HEK293 (cell line): ENCODE data around the gene PADI3.
A peak's percentile ranks its signal among the peaks of the same experiment; 100 is the strongest.

Source experiments
- BCL11A ChIP-seq: fragments of 450-650 bp; formaldehyde crosslinking; IDR thresholded peaks from 2 replicates; pipeline ENCODE4 v1.5.1; 2016; ENCODE audit warnings: low read depth, missing biosample characterization, missing genetic modification characterization
- HOXA7 ChIP-seq: sonication (generic); formaldehyde crosslinking; IDR thresholded peaks from 2 replicates; pipeline ENCODE4 v1.8.1; 2022; ENCODE audit warnings: missing genetic modification reagents, borderline replicate concordance
- KLF10 ChIP-seq: fragments of 450-650 bp; IDR thresholded peaks from 2 replicates; pipeline ENCODE4 v1.5.1; 2018; ENCODE audit warnings: missing biosample characterization, mild to moderate bottlenecking, missing genetic modification characterization
- KLF7 ChIP-seq: fragments of 450-650 bp; formaldehyde crosslinking; IDR thresholded peaks from 2 replicates; pipeline ENCODE4 v1.5.1; 2016; ENCODE audit warnings: missing biosample characterization, missing genetic modification characterization, borderline replicate concordance
- REPIN1 ChIP-seq: fragments of 450-650 bp; formaldehyde crosslinking; IDR thresholded peaks from 2 replicates; pipeline ENCODE4 v1.5.1; 2017; ENCODE audit warnings: missing biosample characterization, missing genetic modification characterization, low read depth
- ZBTB21 ChIP-seq: fragments of 450-650 bp; formaldehyde crosslinking; IDR thresholded peaks from 2 replicates; pipeline ENCODE4 v1.5.1; 2017; ENCODE audit warnings: missing biosample characterization, missing genetic modification characterization
- ZBTB48 ChIP-seq: fragments of 450-650 bp; formaldehyde crosslinking; IDR thresholded peaks from 2 replicates; pipeline ENCODE4 v1.5.1; 2016; ENCODE audit warnings: missing biosample characterization, missing genetic modification characterization
- ZBTB8A ChIP-seq: fragments of 450-650 bp; formaldehyde crosslinking; IDR thresholded peaks from 2 replicates; pipeline ENCODE4 v1.5.1; 2016; ENCODE audit warnings: missing biosample characterization, missing genetic modification characterization
- ZNF138 ChIP-seq: fragments of 450-650 bp; formaldehyde crosslinking; IDR thresholded peaks from 2 replicates; pipeline ENCODE4 v1.5.1; 2016; ENCODE audit warnings: missing biosample characterization, missing genetic modification characterization, borderline replicate concordance
- ZNF146 ChIP-seq: fragments of 450-650 bp; formaldehyde crosslinking; IDR thresholded peaks from 2 replicates; pipeline ENCODE4 v1.5.1; 2016; ENCODE audit warnings: missing biosample characterization, missing genetic modification characterization
- ZNF169 ChIP-seq: fragments of 450-650 bp; formaldehyde crosslinking; IDR thresholded peaks from 2 replicates; pipeline ENCODE4 v1.5.1; 2016; ENCODE audit warnings: missing biosample characterization, missing genetic modification characterization
- ZNF175 ChIP-seq: fragments of 450-650 bp; formaldehyde crosslinking; IDR thresholded peaks from 2 replicates; pipeline ENCODE4 v1.5.1; 2016; ENCODE audit warnings: missing biosample characterization, missing genetic modification characterization
- ZNF214 ChIP-seq: fragments of 450-650 bp; formaldehyde crosslinking; IDR thresholded peaks from 2 replicates; pipeline ENCODE4 v1.5.1; 2017; ENCODE audit warnings: missing biosample characterization, mild to moderate bottlenecking, missing genetic modification characterization, borderline replicate concordance
- ZNF223 ChIP-seq: fragments of 450-650 bp; formaldehyde crosslinking; IDR thresholded peaks from 2 replicates; pipeline ENCODE4 v1.5.1; 2016; ENCODE audit warnings: missing biosample characterization, missing genetic modification characterization
- ZNF23 ChIP-seq: fragments of 450-650 bp; formaldehyde crosslinking; IDR thresholded peaks from 2 replicates; pipeline ENCODE4 v1.5.1; 2016; ENCODE audit warnings: missing biosample characterization, missing genetic modification characterization, borderline replicate concordance
- ZNF24 ChIP-seq: fragments of 450-650 bp; formaldehyde crosslinking; IDR thresholded peaks from 2 replicates; pipeline ENCODE4 v1.5.1; 2016; ENCODE audit warnings: missing biosample characterization, missing genetic modification characterization
- ZNF248 ChIP-seq: fragments of 450-650 bp; formaldehyde crosslinking; IDR thresholded peaks from 2 replicates; pipeline ENCODE4 v1.5.1; 2017; ENCODE audit warnings: missing biosample characterization, missing genetic modification characterization
- ZNF311 ChIP-seq: fragments of 450-650 bp; formaldehyde crosslinking; IDR thresholded peaks from 2 replicates; pipeline ENCODE4 v1.5.1; 2017; ENCODE audit warnings: missing biosample characterization, missing genetic modification characterization, borderline replicate concordance
- ZNF423 ChIP-seq: fragments of 450-650 bp; formaldehyde crosslinking; IDR thresholded peaks from 2 replicates; pipeline ENCODE4 v1.5.1; 2016; ENCODE audit warnings: missing biosample characterization, missing genetic modification characterization
- ZNF473 ChIP-seq: fragments of 450-650 bp; formaldehyde crosslinking; IDR thresholded peaks from 2 replicates; pipeline ENCODE4 v1.5.1; 2017; ENCODE audit warnings: missing biosample characterization, missing genetic modification characterization
- ZNF48 ChIP-seq: fragments of 450-650 bp; formaldehyde crosslinking; IDR thresholded peaks from 2 replicates; pipeline ENCODE4 v1.5.1; 2016; ENCODE audit warnings: missing biosample characterization, missing genetic modification characterization
- ZNF660 ChIP-seq: fragments of 450-650 bp; IDR thresholded peaks from 2 replicates; pipeline ENCODE4 v1.5.1; 2018; ENCODE audit warnings: missing biosample characterization, mild to moderate bottlenecking, missing genetic modification characterization
- ZNF768 ChIP-seq: fragments of 450-650 bp; formaldehyde crosslinking; IDR thresholded peaks from 2 replicates; pipeline ENCODE4 v1.5.1; 2018; ENCODE audit warnings: missing biosample characterization, mild to moderate bottlenecking, missing genetic modification characterization
- ZNF837 ChIP-seq: fragments of 450-650 bp; formaldehyde crosslinking; IDR thresholded peaks from 2 replicates; pipeline ENCODE4 v1.5.1; 2016; ENCODE audit warnings: missing biosample characterization, missing genetic modification characterization
- TF ChIP-seq, protein P1 (sequence below): fragments of 450-650 bp; IDR thresholded peaks from 2 replicates; pipeline ENCODE4 v1.5.1; 2018; ENCODE audit warnings: missing biosample characterization, mild to moderate bottlenecking, missing genetic modification characterization
- TF ChIP-seq, protein P2 (sequence below): fragments of 450-650 bp; formaldehyde crosslinking; IDR thresholded peaks from 2 replicates; pipeline ENCODE4 v1.5.1; 2016; ENCODE audit warnings: missing biosample characterization, missing genetic modification characterization
- TF ChIP-seq, protein P3 (sequence below): fragments of 450-650 bp; formaldehyde crosslinking; IDR thresholded peaks from 2 replicates; pipeline ENCODE4 v1.5.1; 2016; ENCODE audit warnings: missing biosample characterization, missing genetic modification characterization
- TF ChIP-seq, protein P4 (sequence below): fragments of 450-650 bp; formaldehyde crosslinking; IDR thresholded peaks from 2 replicates; pipeline ENCODE4 v1.5.1; 2016; ENCODE audit warnings: missing biosample characterization, missing genetic modification characterization
- TF ChIP-seq, protein P5 (sequence below): IDR thresholded peaks from 2 replicates; pipeline ENCODE4 v1.6.1; 2011; ENCODE audit warnings: mild to moderate bottlenecking, low read depth, low read length, borderline replicate concordance
- TF ChIP-seq, protein P6 (sequence below): fragments of 450-650 bp; formaldehyde crosslinking; IDR thresholded peaks from 2 replicates; pipeline ENCODE4 v1.5.1; 2017; ENCODE audit warnings: missing biosample characterization, missing genetic modification characterization

Gene PADI3

DNA sequence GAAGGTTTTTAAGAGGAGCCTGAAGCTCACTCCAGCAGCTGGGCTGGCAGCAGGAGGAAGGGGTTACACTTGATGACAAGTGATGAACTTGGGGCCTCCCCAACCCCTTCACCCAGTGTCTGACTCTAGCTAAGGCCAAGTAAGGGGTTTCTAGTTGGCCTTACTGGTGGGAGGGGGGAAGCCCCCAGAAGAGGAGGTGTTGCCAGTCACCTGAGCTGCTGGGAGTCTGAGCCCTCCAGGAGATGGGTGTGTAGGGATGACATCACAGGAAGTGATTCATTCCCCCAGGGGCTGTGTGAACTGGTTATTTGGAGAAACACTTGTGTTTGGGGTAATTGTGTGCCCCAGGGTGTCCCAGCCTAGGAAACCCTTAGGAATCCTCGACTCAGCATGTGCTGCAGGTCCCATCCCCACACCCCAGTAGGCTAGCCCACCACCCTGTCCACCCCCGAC is 40.9 kb upstream of the PADI3 start (continued):
- TF ChIP-seq ZNF138 (tag by site-specific recombination) (no peak), ZNF24 (peak; percentile 92), ZNF837 (tag by site-specific recombination) (no peak), ZNF223 (tag by site-specific recombination) (no peak), HOXA7 (CRISPR knock-in tag) (no peak), ZNF423 (tag by site-specific recombination) (no peak), ZNF169 (tag by site-specific recombination) (no peak), KLF7 (peak; percentile 59; the same call in 1 of the 2 replicates), ZNF146 (tag by site-specific recombination) (0 out of 2 replicates have a peak, but pooled peaks have one; percentile 27), ZNF48 (tag by site-specific recombination) (no peak), ZNF768 (no peak), REPIN1 (tag by site-specific recombination) (no peak), ZNF23 (tag by site-specific recombination) (no peak), ZNF473 (tag by site-specific recombination) (no peak), ZBTB8A (tag by site-specific recombination) (0 out of 2 replicates have a peak, but pooled peaks have one; percentile 15), ZNF214 (no peak), ZNF660 (tag by site-specific recombination) (0 out of 2 replicates have a peak, but pooled peaks have one; percentile 55), ZNF248 (tag by site-specific recombination) (no peak), ZNF175 (tag by site-specific recombination) (no peak), ZNF311 (tag by site-specific recombination) (no peak), ZBTB21 (tag by site-specific recombination) (peak; percentile 91), KLF10 (tag by site-specific recombination) (peak; percentile 97), ZBTB48 (peak; percentile 93), BCL11A (peak; percentile 33; the same call in 1 of the 2 replicates)
- TF ChIP-seq, protein P1, sequence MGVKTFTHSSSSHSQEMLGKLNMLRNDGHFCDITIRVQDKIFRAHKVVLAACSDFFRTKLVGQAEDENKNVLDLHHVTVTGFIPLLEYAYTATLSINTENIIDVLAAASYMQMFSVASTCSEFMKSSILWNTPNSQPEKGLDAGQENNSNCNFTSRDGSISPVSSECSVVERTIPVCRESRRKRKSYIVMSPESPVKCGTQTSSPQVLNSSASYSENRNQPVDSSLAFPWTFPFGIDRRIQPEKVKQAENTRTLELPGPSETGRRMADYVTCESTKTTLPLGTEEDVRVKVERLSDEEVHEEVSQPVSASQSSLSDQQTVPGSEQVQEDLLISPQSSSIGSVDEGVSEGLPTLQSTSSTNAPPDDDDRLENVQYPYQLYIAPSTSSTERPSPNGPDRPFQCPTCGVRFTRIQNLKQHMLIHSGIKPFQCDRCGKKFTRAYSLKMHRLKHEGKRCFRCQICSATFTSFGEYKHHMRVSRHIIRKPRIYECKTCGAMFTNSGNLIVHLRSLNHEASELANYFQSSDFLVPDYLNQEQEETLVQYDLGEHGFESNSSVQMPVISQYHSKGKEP (tag by site-specific recombination): no peak
- TF ChIP-seq, protein P2, sequence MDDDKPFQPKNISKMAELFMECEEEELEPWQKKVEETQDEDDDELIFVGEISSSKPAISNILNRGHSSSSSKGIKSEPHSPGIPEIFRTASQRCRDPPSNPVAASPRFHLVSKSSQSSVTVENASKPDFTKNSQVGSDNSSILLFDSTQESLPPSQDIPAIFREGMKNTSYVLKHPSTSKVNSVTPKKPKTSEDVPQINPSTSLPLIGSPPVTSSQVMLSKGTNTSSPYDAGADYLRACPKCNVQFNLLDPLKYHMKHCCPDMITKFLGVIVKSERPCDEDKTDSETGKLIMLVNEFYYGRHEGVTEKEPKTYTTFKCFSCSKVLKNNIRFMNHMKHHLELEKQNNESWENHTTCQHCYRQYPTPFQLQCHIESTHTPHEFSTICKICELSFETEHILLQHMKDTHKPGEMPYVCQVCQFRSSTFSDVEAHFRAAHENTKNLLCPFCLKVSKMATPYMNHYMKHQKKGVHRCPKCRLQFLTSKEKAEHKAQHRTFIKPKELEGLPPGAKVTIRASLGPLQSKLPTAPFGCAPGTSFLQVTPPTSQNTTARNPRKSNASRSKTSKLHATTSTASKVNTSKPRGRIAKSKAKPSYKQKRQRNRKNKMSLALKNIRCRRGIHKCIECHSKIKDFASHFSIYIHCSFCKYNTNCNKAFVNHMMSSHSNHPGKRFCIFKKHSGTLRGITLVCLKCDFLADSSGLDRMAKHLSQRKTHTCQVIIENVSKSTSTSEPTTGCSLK (tag by site-specific recombination): no peak
- TF ChIP-seq, protein P3, sequence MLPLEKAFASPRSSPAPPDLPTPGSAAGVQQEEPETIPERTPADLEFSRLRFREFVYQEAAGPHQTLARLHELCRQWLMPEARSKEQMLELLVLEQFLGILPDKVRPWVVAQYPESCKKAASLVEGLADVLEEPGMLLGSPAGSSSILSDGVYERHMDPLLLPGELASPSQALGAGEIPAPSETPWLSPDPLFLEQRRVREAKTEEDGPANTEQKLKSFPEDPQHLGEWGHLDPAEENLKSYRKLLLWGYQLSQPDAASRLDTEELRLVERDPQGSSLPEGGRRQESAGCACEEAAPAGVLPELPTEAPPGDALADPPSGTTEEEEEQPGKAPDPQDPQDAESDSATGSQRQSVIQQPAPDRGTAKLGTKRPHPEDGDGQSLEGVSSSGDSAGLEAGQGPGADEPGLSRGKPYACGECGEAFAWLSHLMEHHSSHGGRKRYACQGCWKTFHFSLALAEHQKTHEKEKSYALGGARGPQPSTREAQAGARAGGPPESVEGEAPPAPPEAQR (tag by site-specific recombination): no peak
- TF ChIP-seq, protein P4, sequence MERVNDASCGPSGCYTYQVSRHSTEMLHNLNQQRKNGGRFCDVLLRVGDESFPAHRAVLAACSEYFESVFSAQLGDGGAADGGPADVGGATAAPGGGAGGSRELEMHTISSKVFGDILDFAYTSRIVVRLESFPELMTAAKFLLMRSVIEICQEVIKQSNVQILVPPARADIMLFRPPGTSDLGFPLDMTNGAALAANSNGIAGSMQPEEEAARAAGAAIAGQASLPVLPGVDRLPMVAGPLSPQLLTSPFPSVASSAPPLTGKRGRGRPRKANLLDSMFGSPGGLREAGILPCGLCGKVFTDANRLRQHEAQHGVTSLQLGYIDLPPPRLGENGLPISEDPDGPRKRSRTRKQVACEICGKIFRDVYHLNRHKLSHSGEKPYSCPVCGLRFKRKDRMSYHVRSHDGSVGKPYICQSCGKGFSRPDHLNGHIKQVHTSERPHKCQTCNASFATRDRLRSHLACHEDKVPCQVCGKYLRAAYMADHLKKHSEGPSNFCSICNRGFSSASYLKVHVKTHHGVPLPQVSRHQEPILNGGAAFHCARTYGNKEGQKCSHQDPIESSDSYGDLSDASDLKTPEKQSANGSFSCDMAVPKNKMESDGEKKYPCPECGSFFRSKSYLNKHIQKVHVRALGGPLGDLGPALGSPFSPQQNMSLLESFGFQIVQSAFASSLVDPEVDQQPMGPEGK (tag by site-specific recombination): peak; percentile 97
- TF ChIP-seq, protein P5, sequence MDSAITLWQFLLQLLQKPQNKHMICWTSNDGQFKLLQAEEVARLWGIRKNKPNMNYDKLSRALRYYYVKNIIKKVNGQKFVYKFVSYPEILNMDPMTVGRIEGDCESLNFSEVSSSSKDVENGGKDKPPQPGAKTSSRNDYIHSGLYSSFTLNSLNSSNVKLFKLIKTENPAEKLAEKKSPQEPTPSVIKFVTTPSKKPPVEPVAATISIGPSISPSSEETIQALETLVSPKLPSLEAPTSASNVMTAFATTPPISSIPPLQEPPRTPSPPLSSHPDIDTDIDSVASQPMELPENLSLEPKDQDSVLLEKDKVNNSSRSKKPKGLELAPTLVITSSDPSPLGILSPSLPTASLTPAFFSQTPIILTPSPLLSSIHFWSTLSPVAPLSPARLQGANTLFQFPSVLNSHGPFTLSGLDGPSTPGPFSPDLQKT: no peak
- TF ChIP-seq, protein P6, sequence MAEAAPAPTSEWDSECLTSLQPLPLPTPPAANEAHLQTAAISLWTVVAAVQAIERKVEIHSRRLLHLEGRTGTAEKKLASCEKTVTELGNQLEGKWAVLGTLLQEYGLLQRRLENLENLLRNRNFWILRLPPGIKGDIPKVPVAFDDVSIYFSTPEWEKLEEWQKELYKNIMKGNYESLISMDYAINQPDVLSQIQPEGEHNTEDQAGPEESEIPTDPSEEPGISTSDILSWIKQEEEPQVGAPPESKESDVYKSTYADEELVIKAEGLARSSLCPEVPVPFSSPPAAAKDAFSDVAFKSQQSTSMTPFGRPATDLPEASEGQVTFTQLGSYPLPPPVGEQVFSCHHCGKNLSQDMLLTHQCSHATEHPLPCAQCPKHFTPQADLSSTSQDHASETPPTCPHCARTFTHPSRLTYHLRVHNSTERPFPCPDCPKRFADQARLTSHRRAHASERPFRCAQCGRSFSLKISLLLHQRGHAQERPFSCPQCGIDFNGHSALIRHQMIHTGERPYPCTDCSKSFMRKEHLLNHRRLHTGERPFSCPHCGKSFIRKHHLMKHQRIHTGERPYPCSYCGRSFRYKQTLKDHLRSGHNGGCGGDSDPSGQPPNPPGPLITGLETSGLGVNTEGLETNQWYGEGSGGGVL (tag by site-specific recombination): peak; percentile 59
